Progenitor cell of endocrine pancreas (in vitro differentiated cells): ENCODE measurements around the gene NLK. TPM values are rescaled to one million over a fixed set of nuclear protein-coding genes. Genes with fewer than 3 reads are reported as not detected.

Experiments
- DNase-seq: peaks from one replicate; pipeline ENCODE4 v3.0.0; 2021; ENCODE audit warnings: low spot score; ENCODE audit not compliant: unreplicated experiment
- H3K27ac Mint-ChIP-seq: 2 replicates; pipeline ENCODE4 v1.8.0; 2021; ENCODE audit warnings: mild to moderate bottlenecking, moderate library complexity, mixed read lengths
- H3K27me3 Mint-ChIP-seq: 2 replicates; pipeline ENCODE4 v1.8.0; 2021; ENCODE audit warnings: mixed read lengths
- H3K36me3 Mint-ChIP-seq: 2 replicates; pipeline ENCODE4 v1.8.0; 2022; ENCODE audit warnings: mixed read lengths; ENCODE audit not compliant: insufficient read depth
- H3K4me1 Mint-ChIP-seq: 2 replicates; pipeline ENCODE4 v1.8.0; 2021; ENCODE audit warnings: low read depth, mixed read lengths
- H3K4me3 Mint-ChIP-seq: 2 replicates; pipeline ENCODE4 v1.8.0; 2021; ENCODE audit warnings: low read depth, mild to moderate bottlenecking, moderate library complexity, mixed read lengths
- H3K9me3 Mint-ChIP-seq: 2 replicates; pipeline ENCODE4 v1.8.0; 2021; ENCODE audit warnings: low read depth, mixed read lengths
- total RNA-seq: library from RNA; stranded (reverse); gene quantifications from 2 replicates; pipeline ENCODE4 v1.2.1, GENCODE V29; 2021
- TF ChIP-seq, protein P1 (sequence below): fragments of 200-600 bp; sonication (generic); IDR thresholded peaks from one replicate; pipeline ENCODE4 v1.5.0; 2021; ENCODE audit warnings: antibody characterized with exemption, mild to moderate bottlenecking; ENCODE audit not compliant: unreplicated experiment

Gene NLK
- total RNA-seq, 1 donor from 2014 or later: 38.9 TPM

DNA sequence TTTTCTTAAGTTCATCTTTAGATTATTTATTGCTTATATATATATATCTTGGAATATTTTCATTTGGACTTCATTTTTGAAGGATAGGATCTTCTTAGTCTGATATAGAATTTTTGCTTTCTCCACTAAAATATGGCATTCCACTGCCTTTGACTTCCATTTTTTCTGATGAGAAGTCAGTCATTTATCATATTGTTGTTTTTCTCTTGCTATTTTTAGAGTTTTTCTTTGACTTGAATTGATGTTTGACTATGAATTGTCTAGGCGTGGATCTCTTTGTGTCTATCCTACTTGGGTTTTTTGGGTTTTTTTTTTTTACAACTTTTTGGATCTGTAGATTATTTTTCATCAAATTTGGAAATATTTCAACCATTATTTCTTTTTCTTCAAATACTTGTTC, 67.7 kb downstream of the NLK start:
- TF ChIP-seq, protein P1, sequence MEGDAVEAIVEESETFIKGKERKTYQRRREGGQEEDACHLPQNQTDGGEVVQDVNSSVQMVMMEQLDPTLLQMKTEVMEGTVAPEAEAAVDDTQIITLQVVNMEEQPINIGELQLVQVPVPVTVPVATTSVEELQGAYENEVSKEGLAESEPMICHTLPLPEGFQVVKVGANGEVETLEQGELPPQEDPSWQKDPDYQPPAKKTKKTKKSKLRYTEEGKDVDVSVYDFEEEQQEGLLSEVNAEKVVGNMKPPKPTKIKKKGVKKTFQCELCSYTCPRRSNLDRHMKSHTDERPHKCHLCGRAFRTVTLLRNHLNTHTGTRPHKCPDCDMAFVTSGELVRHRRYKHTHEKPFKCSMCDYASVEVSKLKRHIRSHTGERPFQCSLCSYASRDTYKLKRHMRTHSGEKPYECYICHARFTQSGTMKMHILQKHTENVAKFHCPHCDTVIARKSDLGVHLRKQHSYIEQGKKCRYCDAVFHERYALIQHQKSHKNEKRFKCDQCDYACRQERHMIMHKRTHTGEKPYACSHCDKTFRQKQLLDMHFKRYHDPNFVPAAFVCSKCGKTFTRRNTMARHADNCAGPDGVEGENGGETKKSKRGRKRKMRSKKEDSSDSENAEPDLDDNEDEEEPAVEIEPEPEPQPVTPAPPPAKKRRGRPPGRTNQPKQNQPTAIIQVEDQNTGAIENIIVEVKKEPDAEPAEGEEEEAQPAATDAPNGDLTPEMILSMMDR: no peak
- Mint-ChIP-seq H3K27ac (no peak overlapping the region), H3K4me1 (peaks cover 13% of the 10 kb centered on the region), H3K9me3 (peaks cover 6% of the 10 kb centered on the region), H3K27me3 (no peaks in the 10 kb centered on the region), H3K36me3 (peaks cover 11% of the 10 kb centered on the region), H3K4me3 (no peak overlapping the region)
- DNase-seq: no peak

DNA sequence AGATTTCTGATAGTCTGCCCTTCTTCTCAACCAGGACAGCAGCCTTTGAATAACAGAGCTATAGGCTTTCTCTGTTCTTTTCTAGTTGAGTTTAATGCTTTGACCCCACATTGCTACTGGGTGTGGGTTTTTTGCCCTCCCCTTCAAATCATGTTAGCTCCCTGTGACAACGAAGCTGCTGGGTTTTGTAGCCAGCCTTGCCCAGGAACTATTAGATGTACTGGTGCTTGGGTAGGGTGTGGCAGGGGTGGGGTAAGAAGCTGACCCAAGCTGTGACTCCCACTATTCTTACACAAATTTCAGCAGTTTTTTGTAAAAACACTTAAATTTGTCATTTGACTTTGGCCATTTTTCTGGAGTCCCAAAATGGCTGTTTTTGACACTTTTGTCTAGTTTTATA, 69.7 kb downstream of the NLK start:
- TF ChIP-seq, protein P1: no peak
- Mint-ChIP-seq H3K9me3 (peaks cover 6% of the 10 kb centered on the region), H3K27me3 (no peaks in the 10 kb centered on the region), H3K4me3 (no peak overlapping the region), H3K27ac (no peak overlapping the region), H3K36me3 (peaks cover 11% of the 10 kb centered on the region), H3K4me1 (peaks cover 10% of the 10 kb centered on the region)
- no peak for DNase-seq

DNA sequence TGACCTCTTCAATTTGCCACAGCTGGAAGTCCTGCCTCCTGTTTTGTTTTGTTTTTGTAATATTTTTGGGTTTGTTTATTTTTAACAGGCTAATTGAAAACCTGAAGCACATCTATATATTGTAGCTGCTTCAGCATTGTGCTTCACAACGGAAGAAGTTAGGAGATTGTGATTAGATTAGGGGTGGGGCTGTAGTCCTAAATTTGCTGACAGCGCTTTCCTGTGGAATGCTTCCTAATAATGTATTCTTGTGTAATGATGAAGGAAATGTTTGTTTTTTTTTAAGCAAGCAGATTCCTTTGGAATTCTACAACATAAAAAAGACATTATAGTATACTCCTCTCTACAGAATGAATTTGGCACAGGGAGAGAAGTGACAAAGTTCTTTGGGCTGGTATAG, 70.1 kb downstream of the NLK start:
- Mint-ChIP-seq H3K27ac (no peak overlapping the region), H3K4me1 (peaks cover 10% of the 10 kb centered on the region), H3K27me3 (no peaks in the 10 kb centered on the region), H3K4me3 (no peak overlapping the region), H3K9me3 (peaks cover 6% of the 10 kb centered on the region), H3K36me3 (peaks cover 11% of the 10 kb centered on the region)
- DNase-seq: no peak
- TF ChIP-seq, protein P1: no peak

DNA sequence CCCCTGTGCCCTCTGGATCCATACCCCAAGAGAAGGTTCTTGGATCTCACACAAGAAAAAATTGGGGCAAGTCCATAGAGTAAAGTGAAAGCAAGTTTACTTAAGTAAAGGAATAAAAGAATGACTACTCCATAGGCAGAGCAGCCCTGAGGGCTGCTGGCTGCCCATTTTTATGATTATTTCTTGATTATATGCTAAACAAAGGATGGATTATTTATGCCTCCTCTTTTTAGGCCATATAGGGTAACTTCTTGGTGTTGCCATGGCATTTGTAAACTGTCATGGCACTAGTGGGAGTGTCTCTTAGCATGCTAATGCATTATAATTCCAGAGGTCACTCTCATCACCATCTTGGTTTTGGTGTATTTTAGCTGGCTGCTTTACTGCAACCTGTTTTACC, 70.8 kb downstream of the NLK start:
- H3K27ac Mint-ChIP-seq: no peak overlapping the region
- TF ChIP-seq, protein P1: no peak
- no peak overlapping the region for H3K4me3 Mint-ChIP-seq
- peaks cover 6% of the 10 kb centered on the region for H3K9me3 Mint-ChIP-seq
- no peak for DNase-seq
- H3K4me1 Mint-ChIP-seq: peaks cover 11% of the 10 kb centered on the region
- H3K27me3 Mint-ChIP-seq: no peaks in the 10 kb centered on the region
- peaks cover 11% of the 10 kb centered on the region for H3K36me3 Mint-ChIP-seq

DNA sequence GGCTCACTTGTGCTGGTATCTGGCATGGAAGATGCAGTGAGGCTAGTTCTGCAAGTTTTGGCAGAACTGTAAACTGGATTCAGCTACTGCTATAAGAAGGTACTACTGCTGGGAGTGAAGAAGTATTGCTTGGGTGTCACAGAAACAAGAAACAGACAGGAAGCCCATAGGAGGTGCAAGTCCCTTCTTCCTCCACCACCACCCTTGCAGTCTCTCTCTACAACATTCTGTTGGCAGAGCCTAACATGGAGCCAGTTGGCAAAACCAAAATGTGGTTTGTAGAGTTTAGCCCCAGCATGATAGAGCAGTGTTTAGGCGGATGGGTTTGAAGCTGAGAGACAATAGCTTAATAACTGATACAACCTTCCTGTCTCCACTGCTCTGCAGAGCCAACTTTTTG, 72.6 kb downstream of the NLK start:
- TF ChIP-seq, protein P1: no peak
- Mint-ChIP-seq H3K9me3 (peaks cover 6% of the 10 kb centered on the region), H3K27me3 (no peaks in the 10 kb centered on the region), H3K4me1 (peaks cover 21% of the 10 kb centered on the region), H3K36me3 (peaks cover 5% of the 10 kb centered on the region), H3K4me3 (no peak overlapping the region), H3K27ac (no peak overlapping the region)
- no peak for DNase-seq
